ENCODE data around the gene MPDZ.

MPDZ gene

DNA sequence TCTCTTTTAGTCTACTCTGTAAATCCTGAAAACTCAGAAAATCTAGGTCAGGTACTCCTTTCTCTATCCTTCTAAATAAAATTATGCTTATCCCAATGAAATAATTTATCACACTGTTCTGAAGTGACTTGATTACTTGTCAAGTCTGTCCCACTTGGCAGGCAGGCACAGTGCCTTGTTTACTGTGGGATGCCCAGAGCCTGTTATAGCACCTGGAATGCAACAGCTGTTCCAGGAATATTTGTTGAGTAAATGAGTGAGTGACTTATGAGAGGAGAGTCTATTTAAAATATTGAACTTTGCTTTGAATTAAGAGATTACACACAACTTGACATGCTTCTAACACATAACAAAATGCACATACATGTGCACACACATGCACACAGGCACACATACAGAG lies 130.0 kb downstream of the MPDZ start:
- TF ChIP-seq, protein P1, sequence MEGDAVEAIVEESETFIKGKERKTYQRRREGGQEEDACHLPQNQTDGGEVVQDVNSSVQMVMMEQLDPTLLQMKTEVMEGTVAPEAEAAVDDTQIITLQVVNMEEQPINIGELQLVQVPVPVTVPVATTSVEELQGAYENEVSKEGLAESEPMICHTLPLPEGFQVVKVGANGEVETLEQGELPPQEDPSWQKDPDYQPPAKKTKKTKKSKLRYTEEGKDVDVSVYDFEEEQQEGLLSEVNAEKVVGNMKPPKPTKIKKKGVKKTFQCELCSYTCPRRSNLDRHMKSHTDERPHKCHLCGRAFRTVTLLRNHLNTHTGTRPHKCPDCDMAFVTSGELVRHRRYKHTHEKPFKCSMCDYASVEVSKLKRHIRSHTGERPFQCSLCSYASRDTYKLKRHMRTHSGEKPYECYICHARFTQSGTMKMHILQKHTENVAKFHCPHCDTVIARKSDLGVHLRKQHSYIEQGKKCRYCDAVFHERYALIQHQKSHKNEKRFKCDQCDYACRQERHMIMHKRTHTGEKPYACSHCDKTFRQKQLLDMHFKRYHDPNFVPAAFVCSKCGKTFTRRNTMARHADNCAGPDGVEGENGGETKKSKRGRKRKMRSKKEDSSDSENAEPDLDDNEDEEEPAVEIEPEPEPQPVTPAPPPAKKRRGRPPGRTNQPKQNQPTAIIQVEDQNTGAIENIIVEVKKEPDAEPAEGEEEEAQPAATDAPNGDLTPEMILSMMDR (IDR thresholded peaks at IDR 0.05; ENCODE audit: low read depth, low read length, missing control alignments), result no peak
- H3K4me3 ChIP-seq (ENCODE audit: low read depth, low read length), result no peak overlapping the region
- in situ Hi-C loops (cut with HindIII; ENCODE audit: low sequenced_read_pairs), result no loop called here
- no peak for DNase-seq (ENCODE audit: low read depth)

DNA sequence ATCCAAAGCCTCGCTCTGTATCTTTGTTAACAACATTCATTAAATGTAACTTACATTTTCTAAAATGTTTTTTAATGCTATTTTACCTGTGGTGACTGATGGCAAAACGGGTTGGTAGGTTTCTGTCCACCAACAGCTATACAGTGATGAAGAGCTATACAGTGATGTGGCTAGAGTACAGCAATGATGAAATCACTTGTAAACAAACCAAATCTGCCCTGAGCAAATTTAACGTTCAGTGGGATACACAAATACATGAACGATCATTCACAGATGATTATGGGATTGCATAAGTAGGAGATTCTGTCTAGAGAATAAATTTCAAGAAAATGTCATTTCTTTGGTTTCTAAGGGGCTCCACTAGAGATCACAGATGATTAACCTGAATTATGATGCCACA lies 132.7 kb downstream of the MPDZ start:
- DNase-seq (ENCODE audit: low read depth), result no peak
- TF ChIP-seq, protein P1 (IDR thresholded peaks at IDR 0.05; ENCODE audit: low read depth, low read length, missing control alignments), result no peak
- no peak overlapping the region for H3K4me3 ChIP-seq (ENCODE audit: low read depth, low read length)
- in situ Hi-C loops (cut with HindIII; ENCODE audit: low sequenced_read_pairs), result no loop called here

DNA sequence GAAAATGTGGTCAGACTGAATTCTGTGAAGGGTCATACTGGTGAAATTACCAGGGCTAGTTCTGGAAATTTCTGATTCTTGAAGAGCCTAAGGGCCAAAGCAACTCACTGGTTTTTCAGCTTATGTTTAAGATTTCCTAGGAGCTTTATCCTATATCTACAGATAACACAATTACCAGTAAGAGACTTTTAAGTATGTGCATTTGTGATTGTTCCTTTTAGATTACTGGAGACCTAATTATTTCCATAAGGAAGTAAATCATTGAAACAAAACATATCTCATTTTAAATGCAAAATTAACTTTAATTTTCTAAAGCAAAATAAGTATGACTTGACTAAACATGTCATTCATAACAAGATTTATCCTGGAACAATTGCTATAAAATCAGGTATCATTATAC lies 134.2 kb downstream of the MPDZ start:
- TF ChIP-seq, protein P1 (IDR thresholded peaks at IDR 0.05; ENCODE audit: low read depth, low read length, missing control alignments), result no peak
- in situ Hi-C loops (cut with HindIII; ENCODE audit: low sequenced_read_pairs), result no loop called here
- DNase-seq (ENCODE audit: low read depth), result no peak
- no peak overlapping the region for H3K4me3 ChIP-seq (ENCODE audit: low read depth, low read length)

DNA sequence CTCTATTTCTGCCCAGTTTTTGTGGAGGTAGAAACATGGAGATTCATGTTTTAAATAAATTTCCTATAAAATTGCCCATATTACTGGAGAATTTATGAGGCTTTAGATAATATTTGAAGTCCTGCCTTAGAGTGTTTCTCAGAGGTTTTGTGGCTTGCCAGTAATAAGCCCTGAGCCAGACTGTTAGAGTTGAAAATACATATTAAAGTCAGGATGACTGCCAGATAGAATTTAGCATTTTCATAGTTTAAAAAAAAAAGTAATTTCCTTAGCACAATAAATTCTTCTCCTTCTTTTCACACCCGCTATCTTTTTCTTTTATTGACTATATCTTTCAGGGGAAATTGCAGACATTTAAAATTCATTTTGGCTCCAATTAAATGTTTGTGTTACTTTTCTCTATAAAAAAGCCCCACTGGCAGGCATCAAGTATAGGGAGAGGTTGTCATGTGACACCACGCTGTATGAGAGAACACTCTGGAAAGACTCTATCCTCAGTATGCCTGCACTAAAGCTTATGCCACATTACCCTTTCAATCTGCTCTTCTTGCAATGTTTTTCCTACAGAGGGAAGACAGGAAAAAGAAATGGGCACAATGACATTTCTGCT lies 135.2 kb downstream of the MPDZ start:
- no peak for DNase-seq (ENCODE audit: low read depth)
- in situ Hi-C loops (cut with HindIII; ENCODE audit: low sequenced_read_pairs), result no loop called here
- TF ChIP-seq, protein P1 (IDR thresholded peaks at IDR 0.05; ENCODE audit: low read depth, low read length, missing control alignments), result no peak
- H3K4me3 ChIP-seq (ENCODE audit: low read depth, low read length), result no peak overlapping the region

DNA sequence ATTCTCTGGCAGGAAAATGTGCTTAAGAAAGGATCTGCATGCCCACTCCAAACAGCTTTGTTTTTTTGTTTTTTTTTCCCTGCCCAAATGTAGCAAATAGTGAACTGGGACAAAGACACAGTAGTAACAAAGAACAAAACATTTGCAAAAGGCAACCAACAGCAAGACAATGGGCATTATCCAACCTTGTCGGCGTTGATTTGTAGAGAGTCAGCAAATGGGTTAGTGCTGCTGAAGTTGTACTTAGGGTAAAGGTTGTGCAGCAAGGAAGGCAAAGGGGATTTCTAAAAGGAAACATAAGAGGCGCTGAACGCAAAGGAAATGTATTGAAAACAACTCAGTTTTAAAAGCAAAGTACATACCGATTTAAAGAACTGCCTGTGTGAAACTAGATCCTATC lies 136.2 kb downstream of the MPDZ start:
- H3K4me3 ChIP-seq (ENCODE audit: low read depth, low read length), result no peak overlapping the region
- DNase-seq (ENCODE audit: low read depth), result no peak
- in situ Hi-C loops (cut with HindIII; ENCODE audit: low sequenced_read_pairs), result no loop called here
- TF ChIP-seq, protein P1 (IDR thresholded peaks at IDR 0.05; ENCODE audit: low read depth, low read length, missing control alignments), result no peak

DNA sequence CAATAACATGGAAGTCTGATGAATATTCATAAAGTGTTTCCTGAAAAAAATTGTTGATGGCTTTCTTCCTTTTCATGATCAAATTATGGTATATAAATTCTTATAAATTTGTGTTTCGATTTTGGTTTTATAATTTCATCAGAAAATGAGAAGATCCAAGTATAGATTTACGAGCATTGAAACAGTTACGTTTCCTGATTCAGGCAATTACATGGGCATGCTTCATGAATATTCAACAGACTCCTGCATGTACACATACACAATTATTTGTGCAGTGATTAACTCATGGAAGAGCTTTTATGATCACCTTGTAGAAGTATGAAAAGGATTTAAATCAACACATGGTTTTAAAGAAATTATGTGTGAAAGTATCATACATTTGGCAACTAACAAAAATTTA lies 136.7 kb downstream of the MPDZ start:
- TF ChIP-seq, protein P1 (IDR thresholded peaks at IDR 0.05; ENCODE audit: low read depth, low read length, missing control alignments), result no peak
- DNase-seq (ENCODE audit: low read depth), result no peak
- H3K4me3 ChIP-seq (ENCODE audit: low read depth, low read length), result no peak overlapping the region
- in situ Hi-C loops (cut with HindIII; ENCODE audit: low sequenced_read_pairs), result no loop called here

Measured in astrocyte of the cerebellum (primary cell).